Fibroblast of skin of scalp (primary cell): ENCODE measurements around the gene SSX1. TPM values are rescaled to one million over a fixed set of nuclear protein-coding genes. Genes with fewer than 3 reads are reported as not detected.
"Not testable (repeated sequence)": the region's sequence is repeated elsewhere in the genome, so short reads cannot be mapped to it uniquely, and the experiment has no call there.

Experiments
- DNase-seq: peaks from one replicate; pipeline ENCODE4 v3.0.0-alpha.2; 2013
- polyA plus RNA-seq, 2 experiments: library from polyadenylated mRNA; unstranded; fragments of 120-200 nt; gene quantifications; one replicate each; pipeline ENCODE4 v1.2.1, GENCODE V29; 2013; ENCODE audit not compliant: insufficient read length in 2 of 2

The SSX1 gene, protein sequence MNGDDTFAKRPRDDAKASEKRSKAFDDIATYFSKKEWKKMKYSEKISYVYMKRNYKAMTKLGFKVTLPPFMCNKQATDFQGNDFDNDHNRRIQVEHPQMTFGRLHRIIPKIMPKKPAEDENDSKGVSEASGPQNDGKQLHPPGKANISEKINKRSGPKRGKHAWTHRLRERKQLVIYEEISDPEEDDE
- not detected for polyA plus RNA-seq (2013, experiment 1 of 2; ENCODE audit: insufficient read length)
- not detected for polyA plus RNA-seq (2013, experiment 2 of 2; ENCODE audit: insufficient read length)

DNA sequence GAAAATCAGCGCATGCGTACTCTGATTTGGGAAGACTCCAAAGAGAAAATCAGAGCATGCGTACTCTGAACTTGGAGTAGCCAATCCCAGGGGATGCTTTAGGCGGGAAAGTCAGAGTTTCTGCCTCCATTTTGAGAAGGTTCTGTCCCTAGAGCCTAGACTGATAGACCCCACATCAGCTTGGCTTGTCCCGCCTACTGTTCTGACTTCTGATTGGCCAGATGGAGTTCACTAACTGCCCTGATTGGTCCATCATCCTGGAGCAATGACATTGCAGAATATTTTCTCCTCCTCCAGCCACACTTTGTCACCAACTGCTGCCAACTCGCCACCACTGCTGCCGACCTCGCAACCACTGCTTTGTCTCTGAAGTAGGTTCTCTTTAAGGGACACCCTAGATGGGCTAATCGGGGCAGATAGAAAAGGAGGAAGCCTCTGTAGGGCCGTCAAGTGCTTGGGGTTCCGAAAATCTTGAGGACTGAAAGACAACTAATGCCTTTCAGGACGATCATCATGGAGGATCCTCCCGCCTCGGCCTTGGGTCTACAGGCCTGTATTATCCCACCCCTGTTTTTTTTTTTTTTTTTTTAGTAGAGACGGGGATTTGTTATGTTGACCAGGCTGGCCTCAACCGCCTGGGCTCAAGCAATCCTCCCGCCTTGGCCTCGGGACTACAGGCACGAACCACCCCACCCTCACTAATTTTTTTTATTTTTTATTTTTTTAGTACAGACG, at the start of gene SSX1:
Gene SSX1 (plus strand): TSS at position 331 of the 735 bp plus-strand sequence. CDS start 1,850 bp downstream, outside the sequence.
- DNase-seq = not testable (repeated sequence)

DNA sequence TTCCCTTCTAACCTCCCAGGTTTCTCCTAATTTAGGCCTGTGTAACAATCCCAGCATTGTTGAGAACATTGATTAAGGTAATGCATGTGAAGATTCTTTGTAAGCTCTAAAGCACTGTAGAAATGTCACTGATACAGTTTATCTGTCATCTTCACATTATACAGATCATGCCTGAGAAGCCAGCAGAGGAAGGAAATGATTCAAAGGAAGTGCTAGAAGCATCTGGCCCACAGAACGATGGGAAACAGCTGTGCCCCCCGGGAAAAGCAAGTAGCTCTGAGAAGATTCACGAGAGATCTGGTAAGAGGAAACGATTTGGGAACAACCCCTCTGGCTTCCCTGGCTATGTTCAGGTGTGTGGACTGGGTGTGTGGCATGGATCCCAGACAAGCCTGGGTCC, 40.9 kb upstream of the SSX1 start:
- not testable (repeated sequence) for DNase-seq

DNA sequence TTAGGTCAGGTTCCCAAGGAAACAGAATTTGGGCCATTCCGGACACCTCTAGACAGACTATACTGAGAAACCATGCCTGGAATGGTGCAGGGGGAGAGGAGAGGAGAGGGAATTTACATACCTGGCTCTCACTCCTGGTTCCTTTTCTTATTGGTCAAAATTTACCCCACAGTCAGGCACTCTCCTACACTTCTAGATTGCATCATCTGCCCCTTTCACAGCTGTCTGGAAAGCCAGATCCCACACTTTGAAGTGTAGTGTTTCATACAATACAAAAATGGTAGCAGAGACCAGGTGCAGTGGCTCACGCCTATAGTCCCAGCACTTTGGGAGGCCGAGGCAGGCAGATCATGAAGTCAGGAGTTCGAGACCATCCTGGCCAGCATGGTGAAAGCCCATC, 31.0 kb upstream of the SSX1 start:
- DNase-seq = not testable (repeated sequence)

DNA sequence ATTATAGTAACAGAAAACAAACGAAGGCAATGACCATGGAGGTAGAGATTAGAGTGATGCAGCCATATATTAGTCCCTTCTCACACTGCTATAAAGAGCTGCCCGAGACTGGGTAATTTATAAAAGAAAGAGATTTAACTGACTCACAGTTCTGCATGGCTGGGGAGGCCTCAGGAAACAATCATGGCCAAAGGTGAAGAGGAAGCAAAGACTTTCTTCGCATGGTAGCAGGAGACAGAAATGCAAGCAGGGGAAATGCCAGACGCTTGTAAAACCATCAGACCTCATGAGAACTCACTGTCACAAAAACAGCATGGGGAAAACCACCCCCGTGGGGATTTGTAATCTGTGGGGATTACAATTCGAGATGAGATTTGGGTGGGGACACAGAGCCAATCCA, 2.2 kb upstream of the SSX1 start:
- not testable (repeated sequence) for DNase-seq

DNA sequence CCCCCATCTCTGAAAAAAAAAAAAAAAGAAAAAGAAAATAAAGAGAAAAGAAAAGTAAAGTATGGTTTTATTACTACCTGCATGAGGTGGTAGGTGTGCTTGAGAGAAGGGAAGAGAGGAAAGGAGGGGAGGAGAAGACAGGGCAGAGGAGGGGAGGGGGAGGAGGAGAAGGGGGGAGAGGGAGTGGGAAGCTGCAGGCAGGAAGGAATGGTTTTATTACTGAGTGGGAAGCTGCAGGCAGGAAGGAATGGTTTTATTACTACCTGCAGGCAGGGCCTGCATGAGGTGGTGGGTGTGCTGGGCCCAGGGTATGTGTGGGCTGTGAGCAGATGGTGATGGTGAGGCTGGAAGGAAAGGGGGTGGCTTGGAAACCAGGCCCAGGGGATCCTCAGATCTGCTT, 19.2 kb downstream of the SSX1 start:
- DNase-seq = not testable (repeated sequence)

DNA sequence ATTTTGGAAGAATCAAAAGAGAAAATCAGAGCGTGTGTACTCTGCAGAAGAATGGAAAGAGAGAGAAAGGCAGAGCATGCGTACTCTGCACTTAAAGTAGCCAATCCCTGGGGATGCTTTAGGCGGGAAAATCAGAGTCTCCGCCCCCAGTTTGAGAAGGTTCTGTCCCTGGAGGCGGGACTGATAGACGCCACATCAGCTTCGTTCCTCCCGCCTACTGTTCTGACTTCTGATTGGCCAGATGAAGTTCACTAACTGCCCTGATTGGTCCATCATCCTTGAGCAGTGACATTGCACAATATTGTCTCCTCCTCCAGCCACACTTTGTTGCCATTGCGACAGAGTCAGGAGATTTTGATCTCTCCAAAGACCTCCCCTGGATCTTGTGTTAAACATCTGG, 23.8 kb downstream of the SSX1 start:
- peak; percentile 4 for DNase-seq

DNA sequence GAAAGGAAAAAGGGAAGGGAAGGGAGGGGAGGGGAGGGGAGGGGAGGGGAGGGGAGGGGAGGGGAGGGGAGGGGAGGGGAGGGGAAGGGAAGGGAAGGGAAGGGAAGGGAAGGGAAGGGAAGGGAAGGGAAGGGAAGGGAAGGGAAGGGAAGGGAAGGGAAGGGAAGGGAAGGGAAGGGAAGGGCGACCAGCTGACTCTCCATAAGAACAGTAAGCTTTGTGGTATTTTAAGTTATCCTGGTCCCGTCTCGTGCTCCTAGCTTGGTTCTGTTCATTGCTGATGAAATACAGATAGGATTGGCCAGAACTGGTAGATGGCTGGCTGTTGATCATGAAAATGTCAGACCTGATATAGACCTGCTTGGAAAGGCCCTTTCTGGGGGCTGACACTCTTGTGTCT, 25.5 kb downstream of the SSX1 start:
- not testable (repeated sequence) for DNase-seq

DNA sequence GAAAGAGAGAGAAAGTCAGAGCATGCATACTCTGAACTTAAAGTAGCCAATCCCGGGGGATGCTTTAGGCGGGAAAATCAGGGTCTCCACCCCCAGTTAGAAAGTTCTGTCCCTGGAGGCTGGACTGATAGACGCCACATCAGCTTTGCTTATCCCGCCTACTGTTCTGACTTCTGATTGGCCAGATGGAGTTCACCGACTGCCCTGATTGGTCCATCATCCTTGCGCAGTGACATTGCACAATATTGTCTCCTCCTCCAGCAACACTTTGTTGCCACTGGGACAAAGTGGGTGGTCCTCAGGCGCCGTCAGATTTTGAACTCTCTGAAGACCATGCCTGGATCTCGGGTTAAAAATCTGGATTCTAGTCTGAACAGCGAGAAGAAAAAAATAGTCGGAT, 51.0 kb downstream of the SSX1 start:
- DNase-seq = no peak

DNA sequence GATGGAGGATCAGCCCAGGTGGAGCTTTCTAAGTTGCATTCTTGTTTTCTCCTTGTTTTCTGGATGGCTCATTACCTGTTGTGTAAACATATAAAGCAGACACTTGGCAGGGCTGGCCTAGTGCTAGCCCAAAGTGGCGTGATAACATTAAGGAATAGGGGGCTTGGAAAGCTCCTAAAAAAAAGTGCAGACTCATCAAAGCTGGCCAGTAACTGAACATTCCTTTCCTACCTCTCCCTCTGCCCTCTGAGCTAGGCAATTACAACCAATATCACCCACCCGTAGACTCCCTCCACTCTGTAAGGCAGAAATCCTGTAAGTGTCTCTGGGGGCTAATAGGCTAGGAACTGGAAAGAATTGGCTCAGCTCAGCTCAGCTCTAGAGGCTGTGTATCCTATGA, 58.8 kb downstream of the SSX1 start:
- not testable (repeated sequence) for DNase-seq
